Panc1 (cell line): ENCODE results near the gene NDEL1.

Experiments used
- SIN3A ChIP-seq: IDR thresholded peaks from 2 replicates; pipeline ENCODE4 v1.6.1; 2012; ENCODE audit warnings: low read depth, mild to moderate bottlenecking, low read length, moderate library complexity, borderline replicate concordance; ENCODE audit not compliant: insufficient read depth
- TCF7L2 ChIP-seq: IDR thresholded peaks from 2 replicates; pipeline ENCODE4 v1.6.1; 2011; ENCODE audit warnings: mild to moderate bottlenecking, low read depth, low read length, inconsistent platforms
- TF ChIP-seq, protein P1 (sequence below): fragments of 450-650 bp; IDR thresholded peaks from 2 replicates; pipeline ENCODE4 v1.5.1; 2017; ENCODE audit warnings: mild to moderate bottlenecking

DNA sequence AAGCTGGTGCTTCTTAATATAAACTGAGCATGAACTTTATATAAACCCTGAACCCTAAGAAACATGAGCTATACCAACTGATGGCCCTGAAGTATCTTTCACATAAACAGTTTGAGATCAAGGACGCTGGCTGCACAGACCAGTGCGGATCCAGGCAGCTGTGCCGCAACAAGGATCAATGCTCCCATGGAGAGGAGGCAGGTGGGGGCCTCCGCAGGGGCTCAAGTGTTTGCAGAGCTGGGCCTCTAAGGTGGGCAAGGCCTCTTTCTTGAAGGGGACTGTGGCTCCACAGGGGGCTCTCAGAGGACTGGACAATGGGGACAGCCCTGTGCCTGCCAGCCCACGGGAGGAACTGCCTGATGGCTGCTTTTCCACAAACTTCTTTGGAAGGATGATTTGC lies 46.0 kb downstream of the NDEL1 start:
- TF ChIP-seq, protein P1, sequence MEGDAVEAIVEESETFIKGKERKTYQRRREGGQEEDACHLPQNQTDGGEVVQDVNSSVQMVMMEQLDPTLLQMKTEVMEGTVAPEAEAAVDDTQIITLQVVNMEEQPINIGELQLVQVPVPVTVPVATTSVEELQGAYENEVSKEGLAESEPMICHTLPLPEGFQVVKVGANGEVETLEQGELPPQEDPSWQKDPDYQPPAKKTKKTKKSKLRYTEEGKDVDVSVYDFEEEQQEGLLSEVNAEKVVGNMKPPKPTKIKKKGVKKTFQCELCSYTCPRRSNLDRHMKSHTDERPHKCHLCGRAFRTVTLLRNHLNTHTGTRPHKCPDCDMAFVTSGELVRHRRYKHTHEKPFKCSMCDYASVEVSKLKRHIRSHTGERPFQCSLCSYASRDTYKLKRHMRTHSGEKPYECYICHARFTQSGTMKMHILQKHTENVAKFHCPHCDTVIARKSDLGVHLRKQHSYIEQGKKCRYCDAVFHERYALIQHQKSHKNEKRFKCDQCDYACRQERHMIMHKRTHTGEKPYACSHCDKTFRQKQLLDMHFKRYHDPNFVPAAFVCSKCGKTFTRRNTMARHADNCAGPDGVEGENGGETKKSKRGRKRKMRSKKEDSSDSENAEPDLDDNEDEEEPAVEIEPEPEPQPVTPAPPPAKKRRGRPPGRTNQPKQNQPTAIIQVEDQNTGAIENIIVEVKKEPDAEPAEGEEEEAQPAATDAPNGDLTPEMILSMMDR: no peak
- no peak for TF ChIP-seq SIN3A
- TF ChIP-seq TCF7L2: no peak
